Measurements from ENCODE around the gene TULP4. TPM values are rescaled to one million over a fixed set of nuclear protein-coding genes. Genes with fewer than 3 reads are reported as not detected.

TULP4 gene
- total RNA-seq, 6 donors from 2014 or later: 78.7 to 150 (median 94.4) TPM

DNA sequence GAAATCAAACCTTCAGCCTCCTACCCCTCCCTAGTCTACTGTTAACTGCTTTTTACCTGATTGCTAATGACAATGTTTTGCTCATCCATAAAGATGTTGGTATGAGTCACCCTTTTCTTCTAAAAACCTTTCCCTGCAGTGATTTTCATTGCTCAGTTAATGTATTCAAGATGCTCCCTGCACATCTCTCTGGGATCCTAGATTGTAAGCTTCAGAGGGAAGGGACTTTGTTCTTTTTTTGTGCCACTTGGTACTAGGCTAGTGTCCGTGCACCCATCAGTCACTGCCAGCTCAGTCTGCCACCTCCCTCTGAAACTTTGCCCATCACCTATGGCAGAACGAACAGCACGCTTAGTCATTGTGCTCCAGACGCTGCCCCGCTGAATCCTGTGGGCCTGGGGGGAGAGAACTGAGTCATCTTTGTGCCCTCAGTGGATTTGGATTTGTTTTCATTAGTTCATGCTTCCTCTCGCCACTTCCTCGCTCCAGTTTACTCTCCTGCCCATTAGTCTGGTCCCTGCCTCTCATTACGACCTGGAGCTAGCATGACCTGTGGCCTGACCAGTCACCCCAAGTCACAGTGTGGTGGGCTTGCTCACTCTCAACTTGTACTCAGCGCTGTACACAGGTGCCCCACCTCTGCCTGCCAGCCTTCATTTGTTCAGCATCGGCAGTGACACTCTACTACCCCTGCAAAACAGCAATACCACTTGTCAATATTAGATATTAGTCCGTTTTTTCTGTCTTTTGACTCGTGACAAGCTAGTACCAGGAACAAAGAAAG lies 169.6 kb downstream of the TULP4 start:
- no peak for DNase-seq
- ATAC-seq (ENCODE audit: low FRiP score in 2 of 2): no peak
- TF ChIP-seq CTCF (IDR thresholded peaks at IDR 0.05) (no peak), POLR2AphosphoS5 (IDR thresholded peaks at IDR 0.05) (no peak), EP300 (IDR thresholded peaks at IDR 0.05) (no peak)
- H3K36me3 ChIP-seq: peaks cover 6 to 45% (median 22%) of the 10 kb centered on the region in 4 donors
- H3K4me1 ChIP-seq: no peaks in the 10 kb centered on the region
- WGBS, 2 donors: 91 to 92% methylated on average over 12 of the region's 12 CpGs
- no peaks in the 10 kb centered on the region for H3K27me3 ChIP-seq
- H3K9me3 ChIP-seq: no peaks in the 10 kb centered on the region
- no peak overlapping the region for H3K27ac ChIP-seq
- H3K4me3 ChIP-seq: no peak overlapping the region

GRCh38 chr6:158485431-158485830 lies 173.2 kb downstream of the TULP4 start:
- 100% methylated on average over 2 of the region's 2 CpGs for WGBS, 2 donors

GRCh38 chr6:158487495-158487894 lies 175.2 kb downstream of the TULP4 start:
- H3K27me3 ChIP-seq: no peaks in the 10 kb centered on the region
- DNase-seq: no peak
- no peak overlapping the region for H3K27ac ChIP-seq
- no peaks in the 10 kb centered on the region for H3K9me3 ChIP-seq
- TF ChIP-seq EP300 (IDR thresholded peaks at IDR 0.05) (no peak), POLR2A (IDR thresholded peaks at IDR 0.05) (no peak), POLR2AphosphoS5 (IDR thresholded peaks at IDR 0.05) (no peak), CTCF (IDR thresholded peaks at IDR 0.05) (no peak)
- H3K4me3 ChIP-seq: no peak overlapping the region
- H3K36me3 ChIP-seq: peaks cover 0 to 17% (median 5%) of the 10 kb centered on the region in 4 donors
- no peaks in the 10 kb centered on the region for H3K4me1 ChIP-seq
- WGBS, 2 donors: 88 to 97% methylated on average over 5 of the region's 5 CpGs
- ATAC-seq (ENCODE audit: low FRiP score in 2 of 2): no peak

More at GRCh38 chr6:158485431-158485830, 173.2 kb downstream of the TULP4 start:
- peaks cover under 1 to 38% (median 16%) of the 10 kb centered on the region in 4 donors for H3K36me3 ChIP-seq
- no peaks in the 10 kb centered on the region for H3K27me3 ChIP-seq
- TF ChIP-seq POLR2A (IDR thresholded peaks at IDR 0.05): no peak
- TF ChIP-seq EP300 (IDR thresholded peaks at IDR 0.05): no peak
- TF ChIP-seq CTCF (IDR thresholded peaks at IDR 0.05): no peak
- TF ChIP-seq POLR2AphosphoS5 (IDR thresholded peaks at IDR 0.05): no peak
- H3K4me1 ChIP-seq: no peaks in the 10 kb centered on the region
- H3K27ac ChIP-seq: no peak overlapping the region
- no peak for ATAC-seq (ENCODE audit: low FRiP score in 2 of 2)
- H3K4me3 ChIP-seq: no peak overlapping the region
- no peak for DNase-seq
- no peaks in the 10 kb centered on the region for H3K9me3 ChIP-seq

- TF ChIP-seq POLR2AphosphoS5 (IDR thresholded peaks at IDR 0.05) (no peak), EP300 (IDR thresholded peaks at IDR 0.05) (no peak), POLR2A (IDR thresholded peaks at IDR 0.05) (no peak), CTCF (IDR thresholded peaks at IDR 0.05) (no peak)
- Histone ChIP-seq H3K36me3 (peaks cover 0 to 15% (median 8%) of the 10 kb centered on the region in 4 donors), H3K4me3 (no peak overlapping the region), H3K27me3 (no peaks in the 10 kb centered on the region), H3K9me3 (no peaks in the 10 kb centered on the region), H3K4me1 (no peaks in the 10 kb centered on the region), H3K27ac (no peak overlapping the region)
- 82% methylated on average over 4 of the region's 4 CpGs for WGBS, 2 donors
- DNase-seq (no peak), ATAC-seq (ENCODE audit: low FRiP score in 2 of 2) (no peak)
These were observed 175.8 kb downstream of the TULP4 start for GRCh38 chr6:158488065-158488464.

DNA sequence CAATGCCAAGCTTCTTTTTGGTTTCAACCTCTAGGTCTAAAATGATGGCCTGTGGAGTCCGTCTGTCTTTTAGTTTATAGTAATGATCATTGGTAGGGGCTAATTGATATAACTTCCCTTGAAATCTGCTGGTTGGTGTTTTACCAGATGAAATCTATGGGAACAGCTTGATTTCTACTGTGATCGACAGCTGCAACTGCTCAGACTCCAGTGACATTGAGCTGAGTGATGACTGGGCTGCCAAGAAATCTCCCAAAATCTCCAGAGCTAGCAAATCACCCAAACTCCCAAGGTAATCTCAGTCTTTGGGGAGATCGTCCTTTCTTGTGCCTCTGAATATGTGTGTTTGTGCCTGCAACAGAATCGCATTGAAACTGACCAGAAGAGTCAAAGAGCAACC lies 177.2 kb downstream of the TULP4 start:
- Histone ChIP-seq H3K27me3 (no peaks in the 10 kb centered on the region), H3K27ac (no peak overlapping the region), H3K4me1 (no peaks in the 10 kb centered on the region), H3K9me3 (no peaks in the 10 kb centered on the region), H3K36me3 (peaks cover 0 to 20% (median 11%) of the 10 kb centered on the region in 4 donors), H3K4me3 (no peak overlapping the region)
- TF ChIP-seq EP300 (IDR thresholded peaks at IDR 0.05): no peak
- no peak for TF ChIP-seq POLR2A (IDR thresholded peaks at IDR 0.05)
- no peak for TF ChIP-seq POLR2AphosphoS5 (IDR thresholded peaks at IDR 0.05)
- no peak for TF ChIP-seq CTCF (IDR thresholded peaks at IDR 0.05)
- DNase-seq (no peak), ATAC-seq (ENCODE audit: low FRiP score in 2 of 2) (no peak)
- 82 to 88% methylated on average over 4 of the region's 4 CpGs for WGBS, 2 donors

All from upper lobe of left lung (tissue), 6 donors.